Parathyroid adenoma (tissue), 2 donors: ENCODE measurements around the gene MTERF4.

Source experiments
- H2AFZ ChIP-seq: fragments of 300-600 bp; sonication (generic); one replicate; pipeline ENCODE4 v1.7.0; 2017; ENCODE audit warnings: antibody characterized with exemption, mild to moderate bottlenecking
- H3K27ac ChIP-seq: fragments of 300-600 bp; sonication (generic); one replicate; pipeline ENCODE4 v1.7.0; 2017
- H3K27me3 ChIP-seq: fragments of 300-600 bp; sonication (generic); one replicate; pipeline ENCODE4 v1.7.0; 2017; ENCODE audit warnings: low read length; ENCODE audit not compliant: control insufficient read depth, insufficient read depth
- H3K36me3 ChIP-seq: fragments of 300-600 bp; sonication (generic); one replicate; pipeline ENCODE4 v1.7.0; 2017; ENCODE audit warnings: low read length; ENCODE audit not compliant: control insufficient read depth, insufficient read depth
- H3K4me1 ChIP-seq: fragments of 300-600 bp; sonication (generic); one replicate; pipeline ENCODE4 v1.7.0; 2017; ENCODE audit warnings: control low read depth
- H3K4me2 ChIP-seq: fragments of 300-600 bp; sonication (generic); one replicate; pipeline ENCODE4 v1.7.0; 2017; ENCODE audit warnings: low read length
- H3K4me3 ChIP-seq: fragments of 300-600 bp; sonication (generic); one replicate; pipeline ENCODE4 v1.7.0; 2017; ENCODE audit warnings: low read depth, low read length
- H3K79me2 ChIP-seq: fragments of 300-600 bp; sonication (generic); one replicate; pipeline ENCODE4 v1.7.0; 2017; ENCODE audit warnings: control low read depth
- H3K9ac ChIP-seq: fragments of 300-600 bp; sonication (generic); one replicate; pipeline ENCODE4 v1.7.0; 2017; ENCODE audit warnings: mild to moderate bottlenecking
- H3K9me3 ChIP-seq: fragments of 300-600 bp; sonication (generic); one replicate; pipeline ENCODE4 v1.7.0; 2017; ENCODE audit warnings: low read length; ENCODE audit not compliant: control insufficient read depth
- TF ChIP-seq, protein P1 (sequence below): fragments of 300-600 bp; sonication (generic); IDR thresholded peaks from one replicate; pipeline ENCODE4 v1.7.0; 2017; ENCODE audit warnings: antibody characterized with exemption, mild to moderate bottlenecking
- donor health status: primary hyperparathyroidism.

The MTERF4 gene

GRCh38 chr2:241049739-241050623, 52.1 kb downstream of the MTERF4 start:
- Histone ChIP-seq H3K36me3 (no peaks in the 10 kb centered on the region), H3K27ac (no peak overlapping the region), H3K79me2 (peaks cover 12% of the 10 kb centered on the region), H2AFZ (no peak overlapping the region), H3K9ac (no peak overlapping the region), H3K9me3 (no peaks in the 10 kb centered on the region), H3K4me2 (no peak overlapping the region), H3K27me3 (no peaks in the 10 kb centered on the region), H3K4me1 (no peaks in the 10 kb centered on the region), H3K4me3 (no peak overlapping the region)
- TF ChIP-seq, protein P1, sequence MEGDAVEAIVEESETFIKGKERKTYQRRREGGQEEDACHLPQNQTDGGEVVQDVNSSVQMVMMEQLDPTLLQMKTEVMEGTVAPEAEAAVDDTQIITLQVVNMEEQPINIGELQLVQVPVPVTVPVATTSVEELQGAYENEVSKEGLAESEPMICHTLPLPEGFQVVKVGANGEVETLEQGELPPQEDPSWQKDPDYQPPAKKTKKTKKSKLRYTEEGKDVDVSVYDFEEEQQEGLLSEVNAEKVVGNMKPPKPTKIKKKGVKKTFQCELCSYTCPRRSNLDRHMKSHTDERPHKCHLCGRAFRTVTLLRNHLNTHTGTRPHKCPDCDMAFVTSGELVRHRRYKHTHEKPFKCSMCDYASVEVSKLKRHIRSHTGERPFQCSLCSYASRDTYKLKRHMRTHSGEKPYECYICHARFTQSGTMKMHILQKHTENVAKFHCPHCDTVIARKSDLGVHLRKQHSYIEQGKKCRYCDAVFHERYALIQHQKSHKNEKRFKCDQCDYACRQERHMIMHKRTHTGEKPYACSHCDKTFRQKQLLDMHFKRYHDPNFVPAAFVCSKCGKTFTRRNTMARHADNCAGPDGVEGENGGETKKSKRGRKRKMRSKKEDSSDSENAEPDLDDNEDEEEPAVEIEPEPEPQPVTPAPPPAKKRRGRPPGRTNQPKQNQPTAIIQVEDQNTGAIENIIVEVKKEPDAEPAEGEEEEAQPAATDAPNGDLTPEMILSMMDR, result no peak

DNA sequence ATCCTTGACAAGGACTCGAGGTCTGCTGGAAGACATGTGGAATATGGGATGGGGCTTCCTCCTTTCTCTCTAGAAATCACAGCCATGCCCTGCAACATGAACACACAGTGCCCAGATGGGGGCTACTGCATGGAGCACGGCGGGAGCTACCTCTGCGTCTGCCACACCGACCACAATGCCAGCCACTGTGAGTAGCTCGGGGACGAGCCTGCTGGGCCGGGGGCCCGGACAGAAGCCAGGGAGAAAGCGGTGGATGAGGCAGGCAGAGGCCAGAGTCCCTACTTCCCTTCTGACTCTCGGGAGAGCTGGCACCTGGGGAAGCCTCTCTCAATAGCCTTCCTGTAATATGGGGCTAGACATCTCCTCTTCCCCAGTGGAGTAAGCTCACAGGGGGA, 53.1 kb downstream of the MTERF4 start:
- H3K79me2 ChIP-seq, result peaks cover 12% of the 10 kb centered on the region
- H2AFZ ChIP-seq, result no peak overlapping the region
- no peak overlapping the region for H3K27ac ChIP-seq
- no peak overlapping the region for H3K4me2 ChIP-seq
- H3K4me1 ChIP-seq, result no peaks in the 10 kb centered on the region
- H3K9me3 ChIP-seq, result no peaks in the 10 kb centered on the region
- H3K27me3 ChIP-seq, result no peaks in the 10 kb centered on the region
- H3K4me3 ChIP-seq, result no peak overlapping the region
- TF ChIP-seq, protein P1, result no peak
- no peaks in the 10 kb centered on the region for H3K36me3 ChIP-seq
- H3K9ac ChIP-seq, result no peak overlapping the region

GRCh38 chr2:241048149-241048948, 53.7 kb downstream of the MTERF4 start:
- no peaks in the 10 kb centered on the region for H3K4me1 ChIP-seq

DNA sequence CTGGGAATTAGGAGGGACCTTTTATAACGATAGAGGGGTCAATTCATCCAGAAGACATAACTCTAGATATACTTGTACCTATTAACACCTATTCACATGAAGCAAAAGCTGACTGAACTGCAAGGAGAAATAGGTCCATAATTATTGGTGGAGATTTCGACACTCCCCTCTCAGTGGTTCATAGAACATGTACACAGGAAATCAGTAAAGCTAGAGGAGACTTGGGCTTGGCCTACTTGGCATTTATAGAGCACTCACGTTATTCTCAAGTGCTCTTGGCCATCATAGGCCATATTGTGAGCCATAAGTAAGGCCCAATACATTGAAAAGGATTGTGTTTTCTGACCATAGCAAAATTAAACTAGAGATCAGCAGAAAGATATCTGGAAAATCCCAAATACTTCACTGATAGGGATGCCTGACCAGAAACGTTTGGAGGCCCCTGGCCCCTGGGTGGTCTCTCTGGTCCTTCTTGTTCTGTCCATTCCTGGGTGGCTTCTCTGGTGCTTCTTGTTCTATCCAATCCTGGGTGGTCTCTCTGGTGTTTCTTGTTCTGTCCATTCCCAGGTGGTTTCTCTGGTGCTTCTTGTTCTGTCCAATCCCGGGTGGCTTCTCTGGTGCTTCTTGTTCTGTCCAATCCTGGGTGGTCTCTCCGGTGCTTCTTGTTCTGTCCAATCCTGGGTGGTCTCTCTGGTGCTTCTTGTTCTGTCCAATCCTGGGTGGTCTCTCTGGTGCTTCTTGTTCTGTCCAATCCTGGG, 54.7 kb downstream of the MTERF4 start:
- TF ChIP-seq, protein P1, result no peak

More at GRCh38 chr2:241048149-241048948, 53.7 kb downstream of the MTERF4 start:
- TF ChIP-seq, protein P1, result no peak
- H3K9me3 ChIP-seq, result no peaks in the 10 kb centered on the region
- no peaks in the 10 kb centered on the region for H3K27me3 ChIP-seq
- H3K4me3 ChIP-seq, result no peak overlapping the region
- no peaks in the 10 kb centered on the region for H3K36me3 ChIP-seq
- no peak overlapping the region for H3K27ac ChIP-seq
- no peak overlapping the region for H3K9ac ChIP-seq
- H2AFZ ChIP-seq, result no peak overlapping the region
- H3K79me2 ChIP-seq, result peaks cover 12% of the 10 kb centered on the region
- H3K4me2 ChIP-seq, result no peak overlapping the region

More for the DNA sequence above, 54.7 kb downstream of the MTERF4 start:
- no peak overlapping the region for H3K27ac ChIP-seq
- H3K9ac ChIP-seq, result no peak overlapping the region
- H3K4me3 ChIP-seq, result no peak overlapping the region
- no peaks in the 10 kb centered on the region for H3K4me1 ChIP-seq
- no peaks in the 10 kb centered on the region for H3K36me3 ChIP-seq
- H2AFZ ChIP-seq, result no peak overlapping the region
- H3K4me2 ChIP-seq, result no peak overlapping the region
- H3K27me3 ChIP-seq, result no peaks in the 10 kb centered on the region
- peaks cover 12% of the 10 kb centered on the region for H3K79me2 ChIP-seq
- no peaks in the 10 kb centered on the region for H3K9me3 ChIP-seq
